Measurements from ENCODE around the gene ZFP69B. TPM values are rescaled to one million over a fixed set of nuclear protein-coding genes. Genes with fewer than 3 reads are reported as not detected.
A peak's percentile ranks its signal among the peaks of the same experiment; 100 is the strongest.

The ZFP69B gene
- total RNA-seq, 1 experiment from 2014 or later, result 3.7 TPM

DNA sequence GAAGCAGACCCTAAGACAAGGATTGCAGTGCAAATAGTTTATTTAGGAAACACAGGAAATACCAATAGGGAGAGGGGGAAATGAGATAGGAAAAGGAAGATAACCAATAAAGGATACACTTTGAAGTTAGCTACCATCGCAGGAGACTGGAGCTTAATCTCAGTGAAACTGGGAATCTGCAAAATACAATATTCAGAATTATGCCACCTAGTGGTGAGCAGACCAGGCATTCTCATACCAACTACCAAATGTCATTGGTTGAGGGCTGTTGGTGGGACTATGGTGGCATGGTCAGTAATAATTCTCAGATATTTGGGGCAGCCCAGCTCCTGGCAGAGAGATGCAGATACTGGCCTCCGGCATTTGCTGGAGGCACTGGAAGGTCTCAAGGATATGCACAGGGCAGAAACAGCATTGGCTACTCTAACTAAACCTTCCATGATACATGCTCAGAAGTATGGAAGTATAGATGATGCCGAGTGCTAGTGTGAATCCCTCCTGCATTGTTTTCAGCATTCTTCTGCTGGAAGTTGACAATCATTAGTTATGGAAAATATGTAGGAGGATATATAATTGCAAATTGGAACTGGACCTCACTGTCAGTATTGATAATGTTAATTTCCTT, 11.8 kb upstream of the ZFP69B start:
- Histone ChIP-seq H4K20me1 (ENCODE audit: insufficient read depth) (no peaks in the 10 kb centered on the region), H2AFZ (no peak overlapping the region), H3K4me2 (no peak overlapping the region), H3K79me2 (ENCODE audit: low read depth) (no peaks in the 10 kb centered on the region), H3K9me3 (ENCODE audit: insufficient read depth, low read depth) (peaks cover 15% of the 10 kb centered on the region; the same call in 1 of the 2 replicates), H3F3A (ENCODE audit: insufficient read depth, low read depth) (no peaks in the 10 kb centered on the region), H3K4me1 (replicated peaks; ENCODE audit: insufficient read depth) (no peaks in the 10 kb centered on the region), H3K4me3 (no peak overlapping the region), H3K9me2 (ENCODE audit: insufficient read depth) (no peaks in the 10 kb centered on the region), H3K27me3 (ENCODE audit: insufficient read depth, low read depth) (no peaks in the 10 kb centered on the region), H3K27ac (no peak overlapping the region), H3K36me3 (ENCODE audit: low read depth) (no peaks in the 10 kb centered on the region)
- BruUV-seq (replicated peaks), result no TSS peak
- POLR2A ChIA-PET (ENCODE audit: unreplicated experiment), result interaction anchor here (0.5 kb wide), 1 partner anchor 296 kb away, joined by 3 read pairs; no protein-coding TSS in a partner anchor
- intact Hi-C loops (cut with micrococcal nuclease; ENCODE audit: unreplicated experiment), result no loop called here
- DNase-seq, result peak in 1 of 2 experiments; percentile 6
- CTCF ChIA-PET, result interaction anchor here (0.5 to 1.2 kb wide), 6 partner anchors 10 to 832 kb away, joined by 3 to 8 read pairs (median 4); no protein-coding TSS in a partner anchor
- TF ChIP-seq, protein P1, sequence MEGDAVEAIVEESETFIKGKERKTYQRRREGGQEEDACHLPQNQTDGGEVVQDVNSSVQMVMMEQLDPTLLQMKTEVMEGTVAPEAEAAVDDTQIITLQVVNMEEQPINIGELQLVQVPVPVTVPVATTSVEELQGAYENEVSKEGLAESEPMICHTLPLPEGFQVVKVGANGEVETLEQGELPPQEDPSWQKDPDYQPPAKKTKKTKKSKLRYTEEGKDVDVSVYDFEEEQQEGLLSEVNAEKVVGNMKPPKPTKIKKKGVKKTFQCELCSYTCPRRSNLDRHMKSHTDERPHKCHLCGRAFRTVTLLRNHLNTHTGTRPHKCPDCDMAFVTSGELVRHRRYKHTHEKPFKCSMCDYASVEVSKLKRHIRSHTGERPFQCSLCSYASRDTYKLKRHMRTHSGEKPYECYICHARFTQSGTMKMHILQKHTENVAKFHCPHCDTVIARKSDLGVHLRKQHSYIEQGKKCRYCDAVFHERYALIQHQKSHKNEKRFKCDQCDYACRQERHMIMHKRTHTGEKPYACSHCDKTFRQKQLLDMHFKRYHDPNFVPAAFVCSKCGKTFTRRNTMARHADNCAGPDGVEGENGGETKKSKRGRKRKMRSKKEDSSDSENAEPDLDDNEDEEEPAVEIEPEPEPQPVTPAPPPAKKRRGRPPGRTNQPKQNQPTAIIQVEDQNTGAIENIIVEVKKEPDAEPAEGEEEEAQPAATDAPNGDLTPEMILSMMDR (conservative IDR thresholded peaks at IDR 0.05), result peak; percentile 76
- no peak for TF ChIP-seq EZH2 (IDR thresholded peaks at IDR 0.05; ENCODE audit: low read depth)

- no peak overlapping the region for H2AFZ ChIP-seq
- H3K27ac ChIP-seq, result no peak overlapping the region
- TF ChIP-seq EZH2 (IDR thresholded peaks at IDR 0.05; ENCODE audit: low read depth), result no peak
- TF ChIP-seq, protein P1 (conservative IDR thresholded peaks at IDR 0.05), result no peak
- BruUV-seq (replicated peaks), result no TSS peak
- H3K4me1 ChIP-seq (replicated peaks; ENCODE audit: insufficient read depth), result no peaks in the 10 kb centered on the region
- H3K4me3 ChIP-seq, result no peak overlapping the region
- H3K4me2 ChIP-seq, result no peak overlapping the region
- intact Hi-C loops (cut with micrococcal nuclease; ENCODE audit: unreplicated experiment), result no loop called here
- H4K20me1 ChIP-seq (ENCODE audit: insufficient read depth), result no peaks in the 10 kb centered on the region
- no peak for DNase-seq
- ChIA-PET CTCF (no interaction called here), POLR2A (ENCODE audit: unreplicated experiment) (no interaction called here)
- H3K27me3 ChIP-seq (ENCODE audit: insufficient read depth, low read depth), result no peaks in the 10 kb centered on the region
- H3K9me3 ChIP-seq (ENCODE audit: insufficient read depth, low read depth), result 0 out of 2 replicates have a peak, but pooled peaks cover 15% of the 10 kb centered on the region
- H3K9me2 ChIP-seq (ENCODE audit: insufficient read depth), result no peaks in the 10 kb centered on the region
- no peaks in the 10 kb centered on the region for H3K79me2 ChIP-seq (ENCODE audit: low read depth)
- no peaks in the 10 kb centered on the region for H3K36me3 ChIP-seq (ENCODE audit: low read depth)
- H3F3A ChIP-seq (ENCODE audit: insufficient read depth, low read depth), result no peaks in the 10 kb centered on the region
Measured at GRCh38 chr1:40439247-40439646, 11.0 kb upstream of the ZFP69B start.

GRCh38 chr1:40450495-40451237, 390 bp downstream of the ZFP69B start:
- intact Hi-C loops (cut with micrococcal nuclease; ENCODE audit: unreplicated experiment), result no loop called here
- ChIA-PET CTCF (interaction anchor here (0.5 to 0.9 kb wide), 4 partner anchors 11 to 134 kb away, joined by 3 to 7 read pairs (median 5); no protein-coding TSS in a partner anchor), POLR2A (ENCODE audit: unreplicated experiment) (no interaction called here)
- BruUV-seq (replicated peaks), result no TSS peak
- H3K79me2 ChIP-seq (ENCODE audit: low read depth), result no peaks in the 10 kb centered on the region
- no peaks in the 10 kb centered on the region for H4K20me1 ChIP-seq (ENCODE audit: insufficient read depth)
- 0 out of 2 replicates have a peak, but pooled peaks cover 3% of the 10 kb centered on the region for H3K4me1 ChIP-seq (replicated peaks; ENCODE audit: insufficient read depth)
- H3K4me2 ChIP-seq, result peak overlapping the region; percentile 80
- H3K27ac ChIP-seq, result no peak overlapping the region
- H3K27me3 ChIP-seq (ENCODE audit: insufficient read depth, low read depth), result no peaks in the 10 kb centered on the region
- H2AFZ ChIP-seq, result peak overlapping the region; percentile 97
- peaks cover 4% of the 10 kb centered on the region; the same call in 1 of the 2 replicates for H3K36me3 ChIP-seq (ENCODE audit: low read depth)
- H3F3A ChIP-seq (ENCODE audit: insufficient read depth, low read depth), result no peaks in the 10 kb centered on the region
- H3K9me3 ChIP-seq (ENCODE audit: insufficient read depth, low read depth), result peaks cover 29% of the 10 kb centered on the region
- peak in 1 of 2 experiments; percentile 18 for DNase-seq
- TF ChIP-seq, protein P1 (conservative IDR thresholded peaks at IDR 0.05), result no peak
- no peak for TF ChIP-seq EZH2 (IDR thresholded peaks at IDR 0.05; ENCODE audit: low read depth)
- H3K4me3 ChIP-seq, result peak overlapping the region; percentile 73
- H3K9me2 ChIP-seq (ENCODE audit: insufficient read depth), result no peaks in the 10 kb centered on the region

All from PC-9 (cell line).